A673 (cell line): ENCODE measurements around the gene TCIRG1. TPM values are rescaled to one million over a fixed set of nuclear protein-coding genes. Genes with fewer than 3 reads are reported as not detected.
"Not testable (repeated sequence)": the region's sequence is repeated elsewhere in the genome, so short reads cannot be mapped to it uniquely, and the experiment has no call there.

ENCODE experiments used
- BruUV-seq: library from RNA; stranded (reverse); fragments of 400-500 nt; replicated peaks from 2 replicates; lab custom pipeline; 2021; lab: Mats Ljungman, UMichigan
- CTCF ChIA-PET: fragments of 300-600 bp; sonication (Branson Sonifier 250); formaldehyde crosslinking; loops from one replicate; lab custom pipeline; 2022; ENCODE audit warnings: antibody characterized with exemption; lab: Charles Lee
- POLR2A ChIA-PET: fragments of 300-600 bp; sonication (Branson Sonifier 250); formaldehyde crosslinking; loops from one replicate; lab custom pipeline; 2022; ENCODE audit warnings: antibody characterized with exemption; ENCODE audit not compliant: low non-redundant PET; lab: Charles Lee
- DNase-seq: peaks from one replicate; pipeline ENCODE4 v3.0.0-alpha.2; 2015; ENCODE audit warnings: low spot score
- H3K27ac ChIP-seq: fragments of 200-600 bp; sonication (generic); 2 replicates; pipeline ENCODE4 v1.5.1; 2016; ENCODE audit warnings: mixed run types, low read depth, mild to moderate bottlenecking, mixed read lengths, antibody characterized with exemption, low read length; ENCODE audit not compliant: poor library complexity, severe bottlenecking
- H3K27me3 ChIP-seq: fragments of 200-600 bp; sonication (generic); replicated peaks from 2 replicates; pipeline ENCODE4 v1.6.1; 2017; ENCODE audit warnings: mixed run types, low read depth, mild to moderate bottlenecking, mixed read lengths, antibody characterized with exemption, low read length; ENCODE audit not compliant: insufficient read depth, poor library complexity
- H3K36me3 ChIP-seq: fragments of 200-600 bp; sonication (generic); 2 replicates; pipeline ENCODE4 v1.6.1; 2016; ENCODE audit warnings: mixed run types, mild to moderate bottlenecking, mixed read lengths, antibody characterized with exemption, low read length; ENCODE audit not compliant: insufficient read depth, poor library complexity, severe bottlenecking
- H3K4me1 ChIP-seq: fragments of 200-600 bp; sonication (generic); 2 replicates; pipeline ENCODE4 v1.6.1; 2017; ENCODE audit warnings: mixed run types, mild to moderate bottlenecking, mixed read lengths, antibody characterized with exemption, low read length; ENCODE audit not compliant: insufficient read depth, poor library complexity, severe bottlenecking
- H3K4me3 ChIP-seq: fragments of 200-600 bp; sonication (generic); 2 replicates; pipeline ENCODE4 v1.5.1; 2016; ENCODE audit warnings: low read depth, mixed run types, mild to moderate bottlenecking, mixed read lengths, low read length; ENCODE audit not compliant: poor library complexity, severe bottlenecking
- H3K9me3 ChIP-seq: fragments of 200-600 bp; sonication (generic); 2 replicates; pipeline ENCODE4 v1.6.1; 2016; ENCODE audit warnings: mixed run types, low read depth, mild to moderate bottlenecking, mixed read lengths, antibody characterized with exemption, low read length; ENCODE audit not compliant: poor library complexity, severe bottlenecking
- EZH2 ChIP-seq: fragments of 200-600 bp; sonication (generic); IDR thresholded peaks from 2 replicates; pipeline ENCODE4 v1.6.1; 2017; ENCODE audit warnings: borderline replicate concordance, low read depth, mild to moderate bottlenecking, mixed read lengths, antibody characterized with exemption, low read length; ENCODE audit not compliant: poor library complexity, severe bottlenecking
- intact Hi-C: fragments of 100-400 bp; cut with micrococcal nuclease; formaldehyde crosslinking; loops from one replicate; pipeline ENCODE4 v1.10.0; 2022; ENCODE audit not compliant: unreplicated experiment
- total RNA-seq: library from RNA; stranded (reverse); gene quantifications from 2 replicates; pipeline ENCODE4 v1.2.3, GENCODE V29; 2021
- TF ChIP-seq, protein P1 (sequence below): fragments of 300-800, 200-600 bp; sonication (generic); conservative IDR thresholded peaks from 2 replicates; pipeline ENCODE4 v1.5.1; 2017; ENCODE audit warnings: low read depth, mild to moderate bottlenecking, antibody characterized with exemption, low read length, moderate library complexity, mixed read lengths

Gene TCIRG1
- total RNA-seq, 1 experiment from 2014 or later = 15.0 TPM

DNA sequence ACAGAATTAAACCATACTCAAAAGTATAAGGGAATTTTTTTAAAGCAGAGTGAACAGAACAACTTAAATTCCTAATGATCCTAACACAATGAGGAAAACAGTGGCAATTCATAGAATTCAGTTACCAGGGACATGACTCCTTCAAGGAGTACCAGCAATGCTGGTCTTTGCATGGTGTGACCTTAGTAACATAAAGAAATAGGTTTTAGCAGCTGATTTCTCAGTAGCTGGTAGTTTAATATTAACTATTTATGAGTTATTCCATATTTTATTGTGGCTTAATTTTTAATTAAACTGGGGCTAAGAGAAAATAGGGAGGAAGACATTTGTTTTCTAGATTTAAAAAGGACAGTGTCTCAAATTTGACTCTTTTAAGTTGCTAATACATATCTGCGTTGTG, 51.5 kb downstream of the TCIRG1 start:
- no peak for DNase-seq
- no peak overlapping the region for H3K4me3 ChIP-seq
- BruUV-seq = no TSS peak
- no peak overlapping the region for H3K27ac ChIP-seq
- no peak for TF ChIP-seq EZH2
- TF ChIP-seq, protein P1, sequence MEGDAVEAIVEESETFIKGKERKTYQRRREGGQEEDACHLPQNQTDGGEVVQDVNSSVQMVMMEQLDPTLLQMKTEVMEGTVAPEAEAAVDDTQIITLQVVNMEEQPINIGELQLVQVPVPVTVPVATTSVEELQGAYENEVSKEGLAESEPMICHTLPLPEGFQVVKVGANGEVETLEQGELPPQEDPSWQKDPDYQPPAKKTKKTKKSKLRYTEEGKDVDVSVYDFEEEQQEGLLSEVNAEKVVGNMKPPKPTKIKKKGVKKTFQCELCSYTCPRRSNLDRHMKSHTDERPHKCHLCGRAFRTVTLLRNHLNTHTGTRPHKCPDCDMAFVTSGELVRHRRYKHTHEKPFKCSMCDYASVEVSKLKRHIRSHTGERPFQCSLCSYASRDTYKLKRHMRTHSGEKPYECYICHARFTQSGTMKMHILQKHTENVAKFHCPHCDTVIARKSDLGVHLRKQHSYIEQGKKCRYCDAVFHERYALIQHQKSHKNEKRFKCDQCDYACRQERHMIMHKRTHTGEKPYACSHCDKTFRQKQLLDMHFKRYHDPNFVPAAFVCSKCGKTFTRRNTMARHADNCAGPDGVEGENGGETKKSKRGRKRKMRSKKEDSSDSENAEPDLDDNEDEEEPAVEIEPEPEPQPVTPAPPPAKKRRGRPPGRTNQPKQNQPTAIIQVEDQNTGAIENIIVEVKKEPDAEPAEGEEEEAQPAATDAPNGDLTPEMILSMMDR = no peak
- intact Hi-C loops = no loop called here
- H3K4me1 ChIP-seq = no peaks in the 10 kb centered on the region
- H3K9me3 ChIP-seq = no peaks in the 10 kb centered on the region
- H3K27me3 ChIP-seq = no peaks in the 10 kb centered on the region
- no peaks in the 10 kb centered on the region for H3K36me3 ChIP-seq
- POLR2A ChIA-PET = no interaction called here
- CTCF ChIA-PET = no interaction called here

DNA sequence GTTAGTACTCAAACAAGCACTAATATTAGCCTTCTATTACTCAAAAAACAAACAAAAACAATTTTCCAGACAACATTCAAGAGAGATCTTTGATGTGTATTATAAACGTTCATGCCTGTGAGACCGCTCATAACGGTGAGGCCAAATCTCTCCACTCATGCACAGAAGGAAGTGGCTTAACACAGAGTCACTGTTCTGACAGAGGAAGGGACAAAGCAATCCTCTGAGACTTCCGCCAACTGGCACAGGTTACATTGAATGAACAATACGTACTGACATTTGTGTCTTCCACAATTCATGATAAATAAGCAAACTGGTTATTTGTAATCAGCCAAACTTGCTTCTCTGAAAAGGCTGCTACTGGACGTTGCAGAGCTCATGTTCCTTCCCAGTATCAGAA, 51.9 kb downstream of the TCIRG1 start:
- Histone ChIP-seq H3K27me3 (no peaks in the 10 kb centered on the region), H3K27ac (no peak overlapping the region), H3K36me3 (no peaks in the 10 kb centered on the region), H3K4me3 (no peak overlapping the region), H3K4me1 (no peaks in the 10 kb centered on the region), H3K9me3 (no peaks in the 10 kb centered on the region)
- DNase-seq = no peak
- TF ChIP-seq, protein P1 = no peak
- no peak for TF ChIP-seq EZH2
- POLR2A ChIA-PET = no interaction called here
- BruUV-seq = no TSS peak
- intact Hi-C loops = no loop called here
- CTCF ChIA-PET = no interaction called here

DNA sequence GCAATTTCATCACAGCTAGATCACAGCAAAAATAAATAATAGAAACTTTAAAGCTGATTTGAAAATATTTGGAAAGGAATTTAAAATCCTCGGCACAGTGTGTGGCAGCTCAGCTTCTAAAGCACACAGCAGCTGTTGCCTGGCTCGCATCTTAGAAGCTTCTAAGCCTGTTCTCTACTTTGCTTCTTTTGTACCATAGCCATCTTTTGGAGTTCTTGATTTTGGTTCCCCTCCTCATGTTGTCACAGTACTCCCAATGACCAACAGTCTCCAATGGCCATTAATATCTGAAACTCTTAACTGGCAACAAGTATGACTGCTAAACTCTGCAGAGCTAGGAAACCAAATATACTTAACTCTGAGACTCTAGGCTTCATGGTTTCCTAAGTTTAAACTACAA, 53.6 kb downstream of the TCIRG1 start:
- BruUV-seq = no TSS peak
- no peaks in the 10 kb centered on the region for H3K9me3 ChIP-seq
- H3K4me1 ChIP-seq = no peaks in the 10 kb centered on the region
- ChIA-PET CTCF (no interaction called here), POLR2A (no interaction called here)
- intact Hi-C loops = no loop called here
- no peak for DNase-seq
- no peak for TF ChIP-seq EZH2
- TF ChIP-seq, protein P1 = no peak
- H3K27me3 ChIP-seq = no peaks in the 10 kb centered on the region
- H3K4me3 ChIP-seq = no peak overlapping the region
- H3K36me3 ChIP-seq = no peaks in the 10 kb centered on the region
- H3K27ac ChIP-seq = no peak overlapping the region

DNA sequence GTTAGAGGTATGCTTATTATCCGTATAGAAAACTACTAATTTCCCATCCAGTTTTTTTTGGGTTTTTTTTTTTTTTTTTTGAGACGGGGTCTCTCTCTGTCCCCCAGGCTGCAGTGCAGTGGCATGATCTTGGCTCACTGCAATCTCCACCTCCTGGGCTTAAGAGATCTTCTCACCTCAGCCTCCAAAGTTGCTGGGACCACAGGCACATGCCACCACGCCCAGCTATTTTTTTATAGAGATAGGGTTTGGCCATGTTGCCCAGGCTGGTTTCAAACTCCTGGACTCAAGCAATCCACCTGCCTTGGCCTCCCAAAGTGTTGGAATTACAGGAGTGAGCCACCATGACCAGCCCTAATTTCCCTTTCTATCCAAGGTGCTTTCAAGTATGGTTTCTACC, 54.1 kb downstream of the TCIRG1 start:
- H3K27me3 ChIP-seq, H3K36me3 ChIP-seq, POLR2A ChIA-PET, DNase-seq, H3K4me1 ChIP-seq, intact Hi-C loops, BruUV-seq, H3K9me3 ChIP-seq, CTCF ChIA-PET, H3K27ac ChIP-seq, H3K4me3 ChIP-seq: not testable (repeated sequence)
